NB4 (cell line): Measurements from ENCODE around the gene S100A4.

Experiments
- DNase-seq: peaks from one replicate; pipeline ENCODE4 v3.0.0; 2010; ENCODE audit warnings: low read depth
- H3K4me3 ChIP-seq: one replicate; pipeline ENCODE4 v1.5.1; 2011; ENCODE audit warnings: mild to moderate bottlenecking, low read depth, low read length, moderate library complexity
- CTCF ChIP-seq: IDR thresholded peaks from one replicate; pipeline ENCODE4 v1.5.1; 2012; ENCODE audit warnings: low read depth, low read length
- MAX ChIP-seq: IDR thresholded peaks from 2 replicates; pipeline ENCODE4 v1.6.1; 2011; ENCODE audit warnings: low read depth, low read length
- MYC ChIP-seq: IDR thresholded peaks from 2 replicates; pipeline ENCODE4 v1.6.1; 2011; ENCODE audit warnings: low read depth, low read length
- POLR2A ChIP-seq: IDR thresholded peaks from 2 replicates; pipeline ENCODE4 v1.6.1; 2011; ENCODE audit warnings: mild to moderate bottlenecking; ENCODE audit not compliant: insufficient read length; ENCODE audit errors: extremely low read depth

Gene S100A4

GRCh38 chr1:153534925-153535241 is 10.7 kb downstream of the S100A4 start:
- H3K4me3 ChIP-seq: peak overlapping the region; percentile 58
- no peak for DNase-seq
- TF ChIP-seq CTCF (no peak), MAX (no peak)

GRCh38 chr1:153534226-153534924 is 11.2 kb downstream of the S100A4 start:
- no peak for TF ChIP-seq MYC
- TF ChIP-seq MAX: no peak
- no peak for TF ChIP-seq POLR2A
- no peak for TF ChIP-seq CTCF
- no peak overlapping the region for H3K4me3 ChIP-seq
- DNase-seq: no peak

- H3K4me3 ChIP-seq: no peak overlapping the region
- TF ChIP-seq CTCF (no peak), MAX (no peak), MYC (no peak), POLR2A (no peak)
- DNase-seq: no peak
Measured at GRCh38 chr1:153533689-153534201, 11.9 kb downstream of the S100A4 start.

GRCh38 chr1:153532769-153533599 is 12.6 kb downstream of the S100A4 start:
- DNase-seq: peak; percentile 78
- H3K4me3 ChIP-seq: no peak overlapping the region
- TF ChIP-seq MAX: peak; percentile 22; the same call in 1 of the 2 replicates
- TF ChIP-seq CTCF: peak; percentile 66
- no peak for TF ChIP-seq MYC
- TF ChIP-seq POLR2A: no peak

GRCh38 chr1:153532181-153532580 is 13.4 kb downstream of the S100A4 start:
- H3K4me3 ChIP-seq: no peak overlapping the region
- TF ChIP-seq CTCF (no peak), MYC (0 out of 2 replicates have a peak, but pooled peaks have one; percentile 13), POLR2A (no peak), MAX (no peak)
- peak; percentile 85 for DNase-seq
